SK-N-MC (cell line): ENCODE results near the gene CDC14A.
"Not testable (repeated sequence)": the region's sequence is repeated elsewhere in the genome, so short reads cannot be mapped to it uniquely, and the experiment has no call there.

Experiments used
- DNase-seq: peaks from one replicate; pipeline ENCODE4 v3.0.0-alpha.2; 2011; ENCODE audit warnings: low read depth, low spot score
- H3K27ac ChIP-seq: fragments of 200-600 bp; sonication (generic); 2 replicates; pipeline ENCODE4 v1.5.1; 2016; ENCODE audit warnings: mixed run types
- H3K36me3 ChIP-seq: fragments of 200-600 bp; sonication (generic); 2 replicates; pipeline ENCODE4 v1.6.1; 2017; ENCODE audit warnings: antibody characterized with exemption, low read length, mixed read lengths; ENCODE audit not compliant: insufficient read depth
- H3K4me3 ChIP-seq: fragments of 200-600 bp; sonication (generic); 2 replicates; pipeline ENCODE4 v1.5.1; 2016
- H3K9ac ChIP-seq: fragments of 200-600 bp; sonication (generic); 2 replicates; pipeline ENCODE4 v1.8.0; 2017; ENCODE audit warnings: mixed run types, mixed read lengths; ENCODE audit not compliant: insufficient read length
- H3K9me3 ChIP-seq: fragments of 200-600 bp; sonication (generic); 2 replicates; pipeline ENCODE4 v1.6.1; 2017; ENCODE audit warnings: low read depth, mild to moderate bottlenecking, antibody characterized with exemption, low read length, moderate library complexity, mixed read lengths
- EZH2 ChIP-seq: fragments of 200-600 bp; sonication (generic); IDR thresholded peaks from one replicate; pipeline ENCODE4 v1.6.1; 2017; ENCODE audit warnings: antibody characterized with exemption
- FOXP2 ChIP-seq: optimal IDR thresholded peaks from 2 replicates; pipeline ENCODE3; 2011; ENCODE audit warnings: mild to moderate bottlenecking, moderate library complexity; ENCODE audit not compliant: insufficient read depth; ENCODE audit errors: extremely low read length, control extremely low read depth
- POLR2AphosphoS5 ChIP-seq: IDR thresholded peaks from 2 replicates; pipeline ENCODE4 v1.6.1; 2012; ENCODE audit warnings: mild to moderate bottlenecking, low read depth, low read length, borderline replicate concordance

Gene CDC14A

GRCh38 chr1:100358210-100358609, 5.9 kb downstream of the CDC14A start:
- TF ChIP-seq FOXP2 (no peak), POLR2AphosphoS5 (no peak), EZH2 (no peak)
- H3K4me3 ChIP-seq, result no peak overlapping the region
- no peaks in the 10 kb centered on the region for H3K36me3 ChIP-seq
- DNase-seq, result no peak
- H3K9ac ChIP-seq, result peak overlapping the region; percentile 11
- no peaks in the 10 kb centered on the region for H3K9me3 ChIP-seq
- peak overlapping the region; percentile 32; the same call in 1 of the 2 replicates for H3K27ac ChIP-seq

- H3K9ac ChIP-seq, result no peak overlapping the region
- no peak overlapping the region for H3K27ac ChIP-seq
- no peak for DNase-seq
- no peaks in the 10 kb centered on the region for H3K9me3 ChIP-seq
- H3K36me3 ChIP-seq, result no peaks in the 10 kb centered on the region
- TF ChIP-seq POLR2AphosphoS5, result no peak
- no peak for TF ChIP-seq EZH2
- no peak for TF ChIP-seq FOXP2
- H3K4me3 ChIP-seq, result no peak overlapping the region
Measured at GRCh38 chr1:100359139-100359538, 6.8 kb downstream of the CDC14A start.

GRCh38 chr1:100360790-100361510, 8.6 kb downstream of the CDC14A start:
- H3K36me3 ChIP-seq, result no peaks in the 10 kb centered on the region
- peak overlapping the region; percentile 47 for H3K4me3 ChIP-seq
- no peaks in the 10 kb centered on the region for H3K9me3 ChIP-seq
- peak overlapping the region; percentile 39; the same call in 1 of the 2 replicates for H3K27ac ChIP-seq
- peak overlapping the region; percentile 41 for H3K9ac ChIP-seq
- DNase-seq, result no peak
- TF ChIP-seq EZH2, result no peak

- no peak for TF ChIP-seq POLR2AphosphoS5
- no peak for TF ChIP-seq FOXP2
- TF ChIP-seq EZH2, result no peak
- no peak for DNase-seq
- H3K9me3 ChIP-seq, result no peaks in the 10 kb centered on the region
- no peak overlapping the region for H3K4me3 ChIP-seq
- H3K9ac ChIP-seq, result no peak overlapping the region
- no peaks in the 10 kb centered on the region for H3K36me3 ChIP-seq
- no peak overlapping the region for H3K27ac ChIP-seq
Measured at GRCh38 chr1:100361511-100362089, 9.3 kb downstream of the CDC14A start.

GRCh38 chr1:100362821-100363466, 10.6 kb downstream of the CDC14A start:
- Histone ChIP-seq H3K9me3 (no peaks in the 10 kb centered on the region), H3K27ac (no peak overlapping the region), H3K9ac (no peak overlapping the region), H3K4me3 (no peak overlapping the region), H3K36me3 (no peaks in the 10 kb centered on the region)
- TF ChIP-seq FOXP2, result no peak
- no peak for TF ChIP-seq EZH2
- TF ChIP-seq POLR2AphosphoS5, result no peak
- DNase-seq, result no peak

- H3K9ac ChIP-seq, result no peak overlapping the region
- TF ChIP-seq FOXP2, result no peak
- DNase-seq, result no peak
- H3K27ac ChIP-seq, result no peak overlapping the region
- no peaks in the 10 kb centered on the region for H3K9me3 ChIP-seq
- H3K36me3 ChIP-seq, result no peaks in the 10 kb centered on the region
- H3K4me3 ChIP-seq, result no peak overlapping the region
Measured at GRCh38 chr1:100363831-100364230, 11.5 kb downstream of the CDC14A start.

GRCh38 chr1:100364697-100365096, 12.4 kb downstream of the CDC14A start:
- no peak for TF ChIP-seq POLR2AphosphoS5
- no peak for TF ChIP-seq FOXP2
- TF ChIP-seq EZH2, result no peak

GRCh38 chr1:100366209-100366525, 13.9 kb downstream of the CDC14A start:
- TF ChIP-seq EZH2 (no peak), FOXP2 (no peak), POLR2AphosphoS5 (no peak)
- DNase-seq, result no peak
- no peak overlapping the region for H3K27ac ChIP-seq
- H3K9me3 ChIP-seq, result no peaks in the 10 kb centered on the region
- no peaks in the 10 kb centered on the region for H3K36me3 ChIP-seq
- H3K9ac ChIP-seq, result no peak overlapping the region
- H3K4me3 ChIP-seq, result no peak overlapping the region

More at GRCh38 chr1:100364697-100365096, 12.4 kb downstream of the CDC14A start:
- H3K9ac ChIP-seq, result no peak overlapping the region
- H3K9me3 ChIP-seq, result no peaks in the 10 kb centered on the region
- H3K27ac ChIP-seq, result no peak overlapping the region
- H3K4me3 ChIP-seq, result no peak overlapping the region
- no peaks in the 10 kb centered on the region for H3K36me3 ChIP-seq
- DNase-seq, result no peak

GRCh38 chr1:100369339-100369738, 17.0 kb downstream of the CDC14A start:
- H3K36me3 ChIP-seq, H3K9me3 ChIP-seq, H3K4me3 ChIP-seq, H3K27ac ChIP-seq, DNase-seq, H3K9ac ChIP-seq: not testable (repeated sequence)

- H3K9me3 ChIP-seq, H3K36me3 ChIP-seq, H3K4me3 ChIP-seq, H3K27ac ChIP-seq, H3K9ac ChIP-seq, DNase-seq: not testable (repeated sequence)
Measured at GRCh38 chr1:100373953-100374352, 21.6 kb downstream of the CDC14A start.

- H3K27ac ChIP-seq, H3K36me3 ChIP-seq, H3K9ac ChIP-seq, H3K9me3 ChIP-seq, H3K4me3 ChIP-seq, DNase-seq: not testable (repeated sequence)
Measured at GRCh38 chr1:100376890-100377289, 24.6 kb downstream of the CDC14A start.
